Esophagus mucosa (tissue), 1 donor: ENCODE data around the gene HOXD4. TPM values are rescaled to one million over a fixed set of nuclear protein-coding genes. Genes with fewer than 3 reads are reported as not detected.

Experiments used
- ATAC-seq: fragments of 200-7000 bp; cut with Tn5 transposase; one replicate; pipeline ENCODE4 v1.9.1; 2020
- total RNA-seq: library from RNA; stranded (reverse); gene quantifications from one replicate; pipeline ENCODE4 v1.2.4, GENCODE V29; 2023
- donor health status: DM: yes; HTN: yes; CAD: no.

The HOXD4 gene
- total RNA-seq, 1 donor from 2014 or later: 0.36 TPM

- ATAC-seq: peak; percentile 83
Observed at GRCh38 chr2:176140513-176141317, 10.6 kb upstream of the HOXD4 start.

- no peak for ATAC-seq
Observed at GRCh38 chr2:176142281-176142680, 9.1 kb upstream of the HOXD4 start.

GRCh38 chr2:176145085-176145969 is 6.0 kb upstream of the HOXD4 start:
- no peak for ATAC-seq

GRCh38 chr2:176146101-176146500 is 5.2 kb upstream of the HOXD4 start:
- no peak for ATAC-seq

- ATAC-seq: no peak
Observed at GRCh38 chr2:176146645-176147044, 4.7 kb upstream of the HOXD4 start.

- no peak for ATAC-seq
Observed at GRCh38 chr2:176147210-176147799, 4.0 kb upstream of the HOXD4 start.

- no peak for ATAC-seq
Observed at GRCh38 chr2:176147800-176148496, 3.4 kb upstream of the HOXD4 start.

- ATAC-seq: peak; percentile 22
Observed at GRCh38 chr2:176148751-176149421, 2.5 kb upstream of the HOXD4 start.

- no peak for ATAC-seq
Observed at GRCh38 chr2:176149481-176149938, 1.8 kb upstream of the HOXD4 start.

GRCh38 chr2:176149939-176150583 is 1.3 kb upstream of the HOXD4 start:
- ATAC-seq: no peak

- ATAC-seq: no peak
Observed at GRCh38 chr2:176150584-176151441, 537 bp upstream of the HOXD4 start.

- ATAC-seq: no peak
Observed at GRCh38 chr2:176152350-176153181, 1.2 kb downstream of the HOXD4 start.

- ATAC-seq: no peak
Observed at GRCh38 chr2:176154576-176155252, 3.4 kb downstream of the HOXD4 start.

GRCh38 chr2:176155356-176156044 is 4.2 kb downstream of the HOXD4 start:
- ATAC-seq: no peak

GRCh38 chr2:176156301-176156806 is 5.0 kb downstream of the HOXD4 start:
- ATAC-seq: no peak

GRCh38 chr2:176156807-176157498 is 5.6 kb downstream of the HOXD4 start, which contains the start of gene HOXD3:
Gene HOXD3, plus strand, starts transcription at chr2:176157307. Its CDS starts 11,808 bp downstream, at chr2:176169115.
- ATAC-seq: no peak
